Measurements from ENCODE around the gene SORCS2.

- no peak for TF ChIP-seq EZH2 (IDR thresholded peaks at IDR 0.05; ENCODE audit: borderline replicate concordance, low read depth, low read length, severe bottlenecking)
- no peak for TF ChIP-seq CTCF (IDR thresholded peaks at IDR 0.05; ENCODE audit: borderline replicate concordance, extremely low read depth, low read length, poor library complexity, severe bottlenecking)
Measured at GRCh38 chr4:7237873-7238272, 45.5 kb downstream of the SORCS2 start.
